OCI-LY3 (cell line): Measurements from ENCODE around the gene ECE1.

Source experiments
- H2AFZ ChIP-seq: fragments of 200-600, 300-600 bp; shearing (Covaris generic); 2 replicates; pipeline ENCODE4 v1.6.0; 2014; ENCODE audit warnings: antibody characterized with exemption, low read depth, low read length
- H3K27ac ChIP-seq: fragments of 200-600, 300-600 bp; sonication (generic); 2 replicates; pipeline ENCODE4 v1.5.1; 2014; ENCODE audit warnings: mild to moderate bottlenecking, low read length, moderate library complexity, mixed read lengths
- H3K27me3 ChIP-seq: fragments of 200-600, 300-600 bp; sonication (generic); 2 replicates; pipeline ENCODE4 v1.6.1; 2014; ENCODE audit warnings: low read depth, low read length, mixed read lengths
- H3K36me3 ChIP-seq: fragments of 200-600, 300-600 bp; sonication (generic); replicated peaks from 2 replicates; pipeline ENCODE3; 2014; ENCODE audit warnings: low read depth, low read length, mixed read lengths
- H3K4me1 ChIP-seq: fragments of 300-600, 200-600 bp; sonication (generic); 2 replicates; pipeline ENCODE4 v1.6.1; 2014; ENCODE audit warnings: low read length, mixed read lengths
- H3K4me2 ChIP-seq: fragments of 200-600, 300-600 bp; sonication (generic); 2 replicates; pipeline ENCODE4 v1.6.1; 2014; ENCODE audit warnings: low read length, mixed read lengths
- H3K4me3 ChIP-seq: fragments of 300-600, 200-600 bp; sonication (generic); 2 replicates; pipeline ENCODE4 v1.5.1; 2014; ENCODE audit warnings: antibody characterized with exemption, mild to moderate bottlenecking, low read length, moderate library complexity
- H3K79me2 ChIP-seq: fragments of 300-600, 200-600 bp; shearing (Covaris generic); 2 replicates; pipeline ENCODE4 v1.6.1; 2014; ENCODE audit warnings: mild to moderate bottlenecking, low read length, mixed read lengths
- H3K9ac ChIP-seq: fragments of 300-600, 200-600 bp; shearing (Covaris generic); 2 replicates; pipeline ENCODE4 v1.6.0; 2014; ENCODE audit warnings: mild to moderate bottlenecking, low read length, moderate library complexity
- H3K9me3 ChIP-seq: fragments of 200-600, 300-600 bp; shearing (Covaris generic); 2 replicates; pipeline ENCODE4 v1.6.1; 2014; ENCODE audit warnings: low read length, mixed read lengths; ENCODE audit not compliant: insufficient read depth
- H4K20me1 ChIP-seq: fragments of 200-600, 300-600 bp; sonication (generic); 2 replicates; pipeline ENCODE4 v1.6.1; 2016; ENCODE audit warnings: low read length, mixed read lengths; ENCODE audit not compliant: insufficient read depth
- EZH2phosphoT487 ChIP-seq: fragments of 200-600 bp; shearing (Covaris generic); IDR thresholded peaks from 2 replicates; pipeline ENCODE4 v1.6.1; 2018; ENCODE audit warnings: antibody characterized with exemption, mixed run types, low read depth
- TF ChIP-seq, protein P1 (sequence below): fragments of 200-600, 300-600 bp; sonication (generic); IDR thresholded peaks from 2 replicates; pipeline ENCODE4 v1.5.1; 2014; ENCODE audit warnings: antibody characterized with exemption, low read length, low read depth

ECE1 gene

DNA sequence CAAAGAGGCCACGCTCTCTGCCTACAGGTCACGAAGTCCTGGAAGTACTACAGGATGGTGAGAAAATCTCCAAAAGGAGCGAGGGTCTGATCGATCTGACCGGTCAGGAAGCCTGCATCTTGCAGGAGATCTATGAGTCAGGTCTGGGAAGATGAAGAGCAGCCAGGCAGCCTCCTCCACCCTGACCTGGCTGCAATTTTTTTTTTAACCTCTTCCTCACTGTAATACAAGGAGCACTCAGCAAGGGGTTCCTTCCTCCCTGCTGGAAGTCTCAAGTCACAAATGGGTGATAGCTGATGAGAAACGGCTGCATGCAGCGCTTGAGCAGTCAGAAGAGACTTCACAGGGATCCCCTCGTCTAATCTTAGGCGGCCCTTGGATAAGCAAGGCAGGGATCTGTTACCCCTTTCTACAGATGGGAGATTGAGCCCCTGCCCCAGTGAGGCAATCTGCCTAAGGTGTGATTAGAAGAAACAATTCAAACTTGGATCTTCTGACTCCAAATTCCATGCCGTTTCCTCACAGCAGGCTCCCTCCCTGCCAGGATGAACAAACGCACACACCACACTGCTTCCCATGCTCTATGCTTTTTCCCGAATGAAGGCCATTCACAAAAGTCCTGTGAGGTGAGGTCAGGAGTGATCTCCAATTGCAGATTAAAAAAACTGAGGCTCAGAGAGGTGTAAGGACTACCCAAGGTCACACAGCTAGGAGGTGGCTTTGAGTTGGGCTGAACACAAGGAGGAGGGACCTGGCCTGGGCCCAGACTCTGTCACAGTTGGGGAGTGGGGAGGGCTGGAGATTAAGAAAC, 48.3 kb downstream of the ECE1 start:
- H3K9ac ChIP-seq: no peak overlapping the region
- H3K9me3 ChIP-seq: no peaks in the 10 kb centered on the region
- no peak overlapping the region for H3K27ac ChIP-seq
- no peaks in the 10 kb centered on the region for H3K27me3 ChIP-seq
- H3K79me2 ChIP-seq: no peaks in the 10 kb centered on the region
- H3K4me3 ChIP-seq: no peak overlapping the region
- no peak overlapping the region for H2AFZ ChIP-seq
- H4K20me1 ChIP-seq: no peaks in the 10 kb centered on the region
- H3K4me2 ChIP-seq: no peak overlapping the region
- TF ChIP-seq EZH2phosphoT487: no peak
- TF ChIP-seq, protein P1, sequence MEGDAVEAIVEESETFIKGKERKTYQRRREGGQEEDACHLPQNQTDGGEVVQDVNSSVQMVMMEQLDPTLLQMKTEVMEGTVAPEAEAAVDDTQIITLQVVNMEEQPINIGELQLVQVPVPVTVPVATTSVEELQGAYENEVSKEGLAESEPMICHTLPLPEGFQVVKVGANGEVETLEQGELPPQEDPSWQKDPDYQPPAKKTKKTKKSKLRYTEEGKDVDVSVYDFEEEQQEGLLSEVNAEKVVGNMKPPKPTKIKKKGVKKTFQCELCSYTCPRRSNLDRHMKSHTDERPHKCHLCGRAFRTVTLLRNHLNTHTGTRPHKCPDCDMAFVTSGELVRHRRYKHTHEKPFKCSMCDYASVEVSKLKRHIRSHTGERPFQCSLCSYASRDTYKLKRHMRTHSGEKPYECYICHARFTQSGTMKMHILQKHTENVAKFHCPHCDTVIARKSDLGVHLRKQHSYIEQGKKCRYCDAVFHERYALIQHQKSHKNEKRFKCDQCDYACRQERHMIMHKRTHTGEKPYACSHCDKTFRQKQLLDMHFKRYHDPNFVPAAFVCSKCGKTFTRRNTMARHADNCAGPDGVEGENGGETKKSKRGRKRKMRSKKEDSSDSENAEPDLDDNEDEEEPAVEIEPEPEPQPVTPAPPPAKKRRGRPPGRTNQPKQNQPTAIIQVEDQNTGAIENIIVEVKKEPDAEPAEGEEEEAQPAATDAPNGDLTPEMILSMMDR: no peak
- peaks cover 43% of the 10 kb centered on the region for H3K36me3 ChIP-seq
- H3K4me1 ChIP-seq: no peaks in the 10 kb centered on the region

DNA sequence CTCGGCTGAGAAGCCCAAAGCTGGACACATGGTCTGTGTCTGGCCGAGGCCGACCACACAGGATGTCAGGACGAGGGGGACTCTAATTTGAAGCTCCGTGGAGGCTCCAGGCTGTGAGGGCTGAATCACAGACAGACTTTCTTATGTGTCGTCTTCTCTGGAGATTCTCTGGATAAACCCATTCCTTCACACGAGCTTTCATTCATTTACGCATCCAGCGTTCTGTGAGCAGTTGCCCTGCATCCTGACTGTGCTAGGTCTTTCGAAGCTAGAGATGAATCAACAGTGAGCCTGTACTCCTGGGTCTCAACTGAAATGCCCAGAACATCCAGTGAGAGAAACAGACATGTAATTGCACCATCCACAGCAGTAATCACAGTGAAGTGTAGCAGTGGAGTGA, 49.6 kb downstream of the ECE1 start:
- no peak overlapping the region for H3K4me3 ChIP-seq
- H3K79me2 ChIP-seq: no peaks in the 10 kb centered on the region
- no peak for TF ChIP-seq EZH2phosphoT487
- TF ChIP-seq, protein P1: no peak
- no peaks in the 10 kb centered on the region for H3K27me3 ChIP-seq
- H4K20me1 ChIP-seq: no peaks in the 10 kb centered on the region
- no peak overlapping the region for H3K9ac ChIP-seq
- H3K36me3 ChIP-seq: peaks cover 49% of the 10 kb centered on the region
- no peak overlapping the region for H3K27ac ChIP-seq
- H3K9me3 ChIP-seq: no peaks in the 10 kb centered on the region
- no peak overlapping the region for H3K4me2 ChIP-seq
- H2AFZ ChIP-seq: no peak overlapping the region
- H3K4me1 ChIP-seq: no peaks in the 10 kb centered on the region

DNA sequence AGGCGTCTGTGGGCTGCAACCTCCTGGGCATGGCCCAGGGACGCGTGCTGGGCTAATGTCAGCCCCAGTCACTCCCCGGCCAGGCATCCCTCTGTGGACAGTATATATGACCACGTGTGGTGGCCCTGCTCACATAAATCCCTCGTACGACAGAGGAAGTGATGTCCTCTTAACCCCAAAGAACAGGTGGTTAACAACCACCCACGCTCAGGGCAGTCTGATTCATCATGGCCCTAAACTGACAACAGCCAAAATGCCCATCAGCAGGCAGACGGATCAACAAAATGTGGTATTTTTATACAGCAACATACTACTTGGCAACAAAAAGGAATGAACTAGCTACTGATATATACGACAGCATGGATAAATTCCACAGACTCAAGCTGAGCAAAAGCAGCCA, 51.0 kb downstream of the ECE1 start:
- Histone ChIP-seq H3K36me3 (peaks cover 40% of the 10 kb centered on the region), H3K79me2 (no peaks in the 10 kb centered on the region)

DNA sequence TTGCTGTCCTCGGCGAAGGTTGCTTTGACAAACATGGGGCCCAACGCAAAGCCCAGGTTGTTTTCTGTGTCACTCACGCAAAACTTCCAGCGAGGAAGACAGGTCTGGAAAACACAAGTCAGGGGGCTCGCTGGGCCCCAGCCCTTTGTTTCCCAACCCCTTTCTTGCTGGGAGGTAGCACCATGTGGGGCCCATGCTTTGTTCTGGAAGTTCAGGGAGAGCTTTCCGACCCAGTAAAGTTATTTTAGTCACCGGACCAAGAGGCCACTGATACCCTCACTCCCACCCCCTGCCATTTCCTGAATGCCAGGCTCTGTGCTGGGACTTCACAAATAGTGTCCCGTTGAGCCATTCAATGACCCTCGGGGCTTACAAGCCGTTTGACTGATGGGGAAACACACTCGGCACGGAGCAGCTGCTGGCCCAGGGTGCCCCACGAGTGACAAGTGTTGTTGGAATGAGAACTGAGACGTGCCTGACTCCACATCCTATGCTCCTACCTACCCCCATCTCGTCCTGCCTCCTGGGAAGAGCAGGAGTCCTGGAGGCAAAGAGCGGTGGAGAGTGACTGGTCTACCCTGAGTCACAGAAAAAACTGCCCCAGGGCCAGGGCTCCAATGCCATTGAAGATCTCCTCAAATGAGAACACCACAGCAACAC, 52.0 kb downstream of the ECE1 start:
- peaks cover 39% of the 10 kb centered on the region for H3K36me3 ChIP-seq
- TF ChIP-seq, protein P1: no peak
- TF ChIP-seq EZH2phosphoT487: no peak
- H3K9me3 ChIP-seq: no peaks in the 10 kb centered on the region
- H3K4me2 ChIP-seq: no peak overlapping the region
- no peak overlapping the region for H2AFZ ChIP-seq
- no peaks in the 10 kb centered on the region for H3K27me3 ChIP-seq
- no peaks in the 10 kb centered on the region for H3K4me1 ChIP-seq
- H3K27ac ChIP-seq: no peak overlapping the region
- H3K4me3 ChIP-seq: no peak overlapping the region
- H3K79me2 ChIP-seq: no peaks in the 10 kb centered on the region
- H3K9ac ChIP-seq: no peak overlapping the region
- H4K20me1 ChIP-seq: no peaks in the 10 kb centered on the region

More for the DNA sequence above, 51.0 kb downstream of the ECE1 start:
- no peak overlapping the region for H3K4me3 ChIP-seq
- H2AFZ ChIP-seq: no peak overlapping the region
- no peaks in the 10 kb centered on the region for H4K20me1 ChIP-seq
- no peaks in the 10 kb centered on the region for H3K9me3 ChIP-seq
- H3K27me3 ChIP-seq: no peaks in the 10 kb centered on the region
- H3K9ac ChIP-seq: no peak overlapping the region
- H3K27ac ChIP-seq: no peak overlapping the region
- H3K4me1 ChIP-seq: no peaks in the 10 kb centered on the region
- H3K4me2 ChIP-seq: no peak overlapping the region
- TF ChIP-seq, protein P1: no peak
- no peak for TF ChIP-seq EZH2phosphoT487
